Upper lobe of right lung (tissue), 1 donor: ENCODE measurements around the gene LIN28B. TPM values are rescaled to one million over a fixed set of nuclear protein-coding genes. Genes with fewer than 3 reads are reported as not detected.
A peak's percentile ranks its signal among the peaks of the same experiment; 100 is the strongest.
"Not testable (repeated sequence)": the region's sequence is repeated elsewhere in the genome, so short reads cannot be mapped to it uniquely, and the experiment has no call there.

Source experiments
- ATAC-seq: fragments of 200-7000 bp; cut with Tn5 transposase; one replicate; pipeline ENCODE4 v1.9.1; 2020; ENCODE audit warnings: mild to moderate bottlenecking, moderate library complexity
- DNase-seq: peaks from one replicate; pipeline ENCODE4 v3.0.0-alpha.2; 2020
- H3K27ac ChIP-seq: fragments of 200-600 bp; one replicate; pipeline ENCODE4 v1.8.0; 2022
- H3K27me3 ChIP-seq: fragments of 200-600 bp; one replicate; pipeline ENCODE4 v1.8.0; 2022; ENCODE audit warnings: mild to moderate bottlenecking
- H3K36me3 ChIP-seq: fragments of 200-600 bp; one replicate; pipeline ENCODE4 v1.8.0; 2022
- H3K4me1 ChIP-seq: fragments of 200-600 bp; one replicate; pipeline ENCODE4 v1.8.0; 2022
- H3K4me3 ChIP-seq: fragments of 200-600 bp; one replicate; pipeline ENCODE4 v1.8.0; 2022; ENCODE audit warnings: mild to moderate bottlenecking
- H3K9me3 ChIP-seq: fragments of 200-600 bp; one replicate; pipeline ENCODE4 v1.8.0; 2022
- CTCF ChIP-seq: fragments of 200-600 bp; IDR thresholded peaks from one replicate; pipeline ENCODE4 v1.8.0; 2022; ENCODE audit warnings: antibody characterized with exemption
- intact Hi-C: fragments of 100-400 bp; cut with DNase I; formaldehyde crosslinking; loops from one replicate; pipeline ENCODE4 v1.11.0; 2022
- total RNA-seq: library from RNA; stranded (reverse); fragmentation: NEBNext Ultra II Directional; extraction: Animal tissue kit (Norgen Biotek cat#: 25700); gene quantifications from one replicate; pipeline ENCODE4 v1.2.1, GENCODE V29; 2021
- donor health status: DM: no; HTN: yes; CAD: no; lungs with severe emphysema.

The LIN28B gene
- total RNA-seq, 1 donor from 2014 or later, result not detected

- DNase-seq, result no peak
- intact Hi-C loops, result no loop called here
These were observed 111.5 kb downstream of the LIN28B start for GRCh38 chr6:105068407-105068806.

GRCh38 chr6:105069821-105070445 lies 113.0 kb downstream of the LIN28B start:
- no peak for TF ChIP-seq CTCF
- no peak overlapping the region for H3K4me3 ChIP-seq
- no peak for ATAC-seq
- no peaks in the 10 kb centered on the region for H3K36me3 ChIP-seq
- intact Hi-C loops, result no loop called here
- H3K9me3 ChIP-seq, result no peaks in the 10 kb centered on the region
- H3K4me1 ChIP-seq, result no peaks in the 10 kb centered on the region
- DNase-seq, result no peak
- H3K27me3 ChIP-seq, result peaks cover 5% of the 10 kb centered on the region
- no peak overlapping the region for H3K27ac ChIP-seq

More at GRCh38 chr6:105068407-105068806, 111.5 kb downstream of the LIN28B start:
- Histone ChIP-seq H3K9me3 (no peaks in the 10 kb centered on the region), H3K4me1 (no peaks in the 10 kb centered on the region), H3K27ac (no peak overlapping the region), H3K36me3 (no peaks in the 10 kb centered on the region), H3K27me3 (peaks cover 5% of the 10 kb centered on the region), H3K4me3 (no peak overlapping the region)
- TF ChIP-seq CTCF, result no peak
- ATAC-seq, result no peak

GRCh38 chr6:105072798-105073199 lies 115.9 kb downstream of the LIN28B start:
- no peak for TF ChIP-seq CTCF

GRCh38 chr6:105075210-105075609 lies 118.3 kb downstream of the LIN28B start:
- no peak for ATAC-seq
- H3K9me3 ChIP-seq, result no peaks in the 10 kb centered on the region
- no peaks in the 10 kb centered on the region for H3K27me3 ChIP-seq
- DNase-seq, result no peak
- no peak for TF ChIP-seq CTCF
- H3K4me1 ChIP-seq, result no peaks in the 10 kb centered on the region
- no peak overlapping the region for H3K27ac ChIP-seq
- no peak overlapping the region for H3K4me3 ChIP-seq
- intact Hi-C loops, result no loop called here
- H3K36me3 ChIP-seq, result no peaks in the 10 kb centered on the region

More at GRCh38 chr6:105072798-105073199, 115.9 kb downstream of the LIN28B start:
- Histone ChIP-seq H3K4me1 (no peaks in the 10 kb centered on the region), H3K4me3 (no peak overlapping the region), H3K9me3 (no peaks in the 10 kb centered on the region), H3K27me3 (no peaks in the 10 kb centered on the region), H3K36me3 (no peaks in the 10 kb centered on the region), H3K27ac (no peak overlapping the region)
- intact Hi-C loops, result no loop called here
- ATAC-seq (no peak), DNase-seq (no peak)

GRCh38 chr6:105076418-105076817 lies 119.5 kb downstream of the LIN28B start:
- ATAC-seq, H3K9me3 ChIP-seq, H3K36me3 ChIP-seq, H3K4me1 ChIP-seq, H3K4me3 ChIP-seq, DNase-seq, H3K27me3 ChIP-seq, H3K27ac ChIP-seq, intact Hi-C loops: not testable (repeated sequence)

- no peak for DNase-seq
- Histone ChIP-seq H3K9me3 (no peaks in the 10 kb centered on the region), H3K27ac (no peak overlapping the region), H3K27me3 (no peaks in the 10 kb centered on the region), H3K4me3 (no peak overlapping the region), H3K36me3 (no peaks in the 10 kb centered on the region), H3K4me1 (no peaks in the 10 kb centered on the region)
- ATAC-seq, result no peak
- intact Hi-C loops, result no loop called here
- TF ChIP-seq CTCF, result peak; percentile 56
These were observed 120.9 kb downstream of the LIN28B start for GRCh38 chr6:105077596-105078385.
